GM12872 (cell line): ENCODE data around the gene PELI2.

Experiments used
- TF ChIP-seq, protein P1 (sequence below): IDR thresholded peaks from 3 replicates; pipeline ENCODE4 v1.5.1; 2011; ENCODE audit warnings: low read depth, mild to moderate bottlenecking, low read length, moderate library complexity; ENCODE audit not compliant: insufficient read depth

PELI2 gene

DNA sequence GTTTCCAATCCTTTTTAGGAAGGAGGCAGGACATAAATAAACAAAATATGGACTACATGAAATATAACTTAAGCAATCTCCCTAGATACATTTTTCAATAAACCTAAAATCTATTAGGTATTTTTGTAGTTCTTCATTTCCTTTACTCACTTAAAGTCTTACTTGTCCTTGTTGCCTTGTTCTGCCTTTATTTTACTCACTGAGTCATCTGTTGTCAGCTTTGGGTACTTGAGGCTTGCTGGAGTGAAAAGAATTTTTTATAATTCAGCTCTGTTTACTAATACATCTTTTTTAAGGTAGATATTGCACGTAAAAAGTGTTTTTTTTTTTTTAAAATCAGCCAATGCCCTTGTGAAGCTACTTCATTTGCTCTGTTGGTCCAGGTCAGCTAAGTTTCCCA is 216.2 kb downstream of the PELI2 start:
- TF ChIP-seq, protein P1, sequence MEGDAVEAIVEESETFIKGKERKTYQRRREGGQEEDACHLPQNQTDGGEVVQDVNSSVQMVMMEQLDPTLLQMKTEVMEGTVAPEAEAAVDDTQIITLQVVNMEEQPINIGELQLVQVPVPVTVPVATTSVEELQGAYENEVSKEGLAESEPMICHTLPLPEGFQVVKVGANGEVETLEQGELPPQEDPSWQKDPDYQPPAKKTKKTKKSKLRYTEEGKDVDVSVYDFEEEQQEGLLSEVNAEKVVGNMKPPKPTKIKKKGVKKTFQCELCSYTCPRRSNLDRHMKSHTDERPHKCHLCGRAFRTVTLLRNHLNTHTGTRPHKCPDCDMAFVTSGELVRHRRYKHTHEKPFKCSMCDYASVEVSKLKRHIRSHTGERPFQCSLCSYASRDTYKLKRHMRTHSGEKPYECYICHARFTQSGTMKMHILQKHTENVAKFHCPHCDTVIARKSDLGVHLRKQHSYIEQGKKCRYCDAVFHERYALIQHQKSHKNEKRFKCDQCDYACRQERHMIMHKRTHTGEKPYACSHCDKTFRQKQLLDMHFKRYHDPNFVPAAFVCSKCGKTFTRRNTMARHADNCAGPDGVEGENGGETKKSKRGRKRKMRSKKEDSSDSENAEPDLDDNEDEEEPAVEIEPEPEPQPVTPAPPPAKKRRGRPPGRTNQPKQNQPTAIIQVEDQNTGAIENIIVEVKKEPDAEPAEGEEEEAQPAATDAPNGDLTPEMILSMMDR: no peak

GRCh38 chr14:56338674-56339073 is 220.5 kb downstream of the PELI2 start:
- TF ChIP-seq, protein P1: no peak

DNA sequence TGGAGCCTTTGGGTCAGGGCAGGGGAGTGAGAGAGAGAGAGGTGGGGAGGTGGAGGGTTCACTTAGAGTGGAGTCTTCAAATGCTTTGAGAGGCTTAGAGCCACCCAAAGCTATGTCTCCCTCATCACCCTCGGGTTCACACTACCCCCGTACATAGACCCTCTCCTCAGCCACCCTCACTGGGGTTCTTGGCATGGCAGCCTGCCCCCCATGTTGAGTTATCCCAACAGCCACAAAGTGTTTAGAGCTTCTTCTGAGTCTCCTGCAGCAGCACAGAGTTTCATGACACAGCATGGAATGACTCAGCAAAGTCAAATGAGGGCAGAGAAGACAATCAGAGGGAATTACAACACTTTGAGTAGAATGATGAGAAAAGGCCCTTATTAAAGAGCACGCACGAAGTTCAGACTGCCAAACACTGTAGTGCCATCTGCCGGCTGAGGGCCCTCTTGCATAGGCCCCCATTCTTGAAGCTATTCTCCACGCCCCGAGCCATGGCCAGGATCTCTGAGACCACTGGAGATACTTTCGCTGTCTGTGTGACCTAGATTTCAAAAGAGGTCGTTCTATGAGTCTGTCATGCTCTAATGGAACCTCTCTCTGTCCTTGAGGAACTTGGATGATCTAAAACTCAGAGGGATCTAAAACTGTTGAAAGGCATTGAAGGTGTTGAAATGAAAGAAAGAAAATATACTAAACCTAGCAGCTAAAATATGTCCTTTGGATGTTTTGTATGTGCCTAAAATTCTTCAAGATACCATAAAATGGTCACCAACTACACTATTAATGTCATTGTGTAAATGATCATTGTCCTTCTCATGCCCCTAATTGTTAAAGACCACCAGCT is 221.9 kb downstream of the PELI2 start:
- TF ChIP-seq, protein P1: peak; percentile 93

- TF ChIP-seq, protein P1: no peak
These were observed 222.7 kb downstream of the PELI2 start for GRCh38 chr14:56340932-56341331.

DNA sequence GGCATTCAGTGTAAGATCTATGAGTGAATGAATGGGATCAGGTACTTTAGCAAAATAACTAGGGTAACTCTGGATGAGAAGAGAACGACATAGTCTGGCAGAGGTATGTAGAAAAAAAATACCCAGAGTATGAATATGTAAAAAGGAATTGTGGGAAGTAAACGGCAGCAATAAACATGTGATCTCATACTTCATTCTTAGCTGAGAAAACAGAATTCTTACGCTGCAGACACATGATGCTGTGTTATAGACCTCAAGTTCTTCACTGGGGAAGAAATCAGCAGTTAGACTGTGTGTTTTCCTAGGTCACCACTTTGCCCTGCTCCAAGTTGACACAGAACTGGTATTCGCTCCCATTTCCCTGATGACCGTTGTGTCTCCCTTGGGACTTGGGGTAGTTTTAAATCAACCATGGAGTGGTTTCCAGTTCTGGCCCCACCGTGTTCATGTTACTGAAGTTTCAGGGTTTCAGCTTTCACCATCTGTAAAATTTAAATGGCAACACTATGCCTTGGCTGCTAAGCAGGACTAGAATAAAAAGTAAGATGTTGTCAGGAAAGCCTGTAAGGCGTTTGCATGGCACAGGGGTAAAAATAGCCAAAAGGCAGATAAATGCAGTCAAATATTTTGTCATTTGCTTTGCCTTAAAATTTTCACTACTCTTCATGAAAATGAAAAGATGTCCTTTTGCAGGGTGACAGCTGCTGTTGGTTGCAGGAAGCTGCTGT is 223.7 kb downstream of the PELI2 start:
- TF ChIP-seq, protein P1: no peak

DNA sequence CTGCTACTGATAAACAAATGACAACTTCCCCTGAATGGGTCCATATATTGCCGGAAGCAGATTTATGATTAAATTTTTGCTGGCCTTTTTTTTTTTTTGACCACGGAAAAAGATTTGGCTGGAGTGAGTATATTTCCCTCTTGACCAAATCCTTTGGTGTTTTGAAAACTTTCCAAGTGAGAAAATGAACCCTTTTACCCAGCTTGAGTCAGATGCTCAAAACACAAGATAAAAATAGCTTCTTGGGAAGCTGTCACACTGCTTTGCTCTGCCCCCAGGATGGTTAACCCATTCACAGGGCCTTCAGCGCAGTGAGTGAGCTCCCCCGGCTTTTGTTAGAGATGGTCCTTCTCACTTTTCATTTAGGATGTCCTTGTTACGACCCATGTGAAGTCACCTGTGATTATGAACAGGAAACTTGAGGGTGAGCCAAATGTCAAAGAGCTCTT is 224.3 kb downstream of the PELI2 start:
- TF ChIP-seq, protein P1: no peak

GRCh38 chr14:56349960-56350359 is 231.7 kb downstream of the PELI2 start:
- TF ChIP-seq, protein P1: no peak
